Endothelial cell of umbilical vein (primary cell): ENCODE measurements around the gene LIN7C. TPM values are rescaled to one million over a fixed set of nuclear protein-coding genes. Genes with fewer than 3 reads are reported as not detected.

Source experiments
- BruUV-seq: library from RNA; stranded (reverse); fragments of 400-500 nt; replicated peaks from 2 replicates; lab custom pipeline; 2021; lab: Mats Ljungman, UMichigan
- CTCF ChIA-PET: fragments of 300-600, 350-600 bp; sonication (Branson Sonifier 250); formaldehyde crosslinking; loops from one replicate; lab custom pipeline; 2021; ENCODE audit warnings: antibody characterized with exemption, inconsistent platforms; lab: Charles Lee
- POLR2A ChIA-PET: fragments of 300-600, 350-600 bp; sonication (Branson Sonifier 250); formaldehyde crosslinking; loops from one replicate; lab custom pipeline; 2021; ENCODE audit warnings: antibody characterized with exemption, inconsistent platforms; lab: Charles Lee
- DNase-seq: peaks from one replicate; pipeline ENCODE4 v3.0.0-alpha.2; 2011; ENCODE audit warnings: low read depth, low spot score
- FAIRE-seq: peaks from 2 replicates; lab custom pipeline; 2011; peaks lifted over from hg19 to GRCh38; lab: Jason Lieb, UNC
- H2AFZ ChIP-seq: 2 replicates; pipeline ENCODE4 v1.6.0; 2012; ENCODE audit warnings: low read depth, low read length, control low read depth, inconsistent platforms
- H3K27ac ChIP-seq: 2 replicates; pipeline ENCODE4 v1.5.1; 2011; ENCODE audit warnings: low read depth, mild to moderate bottlenecking, control low read depth, low read length, moderate library complexity; ENCODE audit not compliant: insufficient read depth
- H3K27me3 ChIP-seq, 2 experiments: 2 replicates each; pipeline versions ENCODE4 v1.6.0 to v1.6.1; 2011; ENCODE audit warnings: low read length in 2 of 2, mixed read lengths in 1 of 2; ENCODE audit not compliant: control insufficient read depth in 2 of 2, insufficient read depth in 2 of 2
- H3K36me3 ChIP-seq, 2 experiments: 2 replicates in 1 of 2; 3 replicates in 1 of 2; pipeline ENCODE4 v1.5.1; 2011; ENCODE audit warnings: low read length in 2 of 2, mild to moderate bottlenecking in 1 of 2, moderate library complexity in 1 of 2; ENCODE audit not compliant: control insufficient read depth in 2 of 2, insufficient read depth in 2 of 2; ENCODE audit errors: extremely low read depth in 1 of 2
- H3K4me1 ChIP-seq: 3 replicates; pipeline ENCODE4 v1.5.1; 2011; ENCODE audit warnings: mild to moderate bottlenecking, low read length; ENCODE audit not compliant: control insufficient read depth, insufficient read depth; ENCODE audit errors: extremely low read depth
- H3K4me2 ChIP-seq: 2 replicates; pipeline ENCODE4 v1.6.1; 2011; ENCODE audit warnings: low read length, control low read depth, mixed read lengths; ENCODE audit not compliant: insufficient read depth
- H3K4me3 ChIP-seq, 3 experiments: fragments of 200-600 bp in 1 of 3; sonication (generic), shearing (Covaris generic) in 1 of 3; replicated peaks in 1 of 3; 2 replicates each; pipeline ENCODE4 v1.5.1; 2011 to 2016; ENCODE audit warnings: control low read depth in 3 of 3, low read length in 3 of 3, mild to moderate bottlenecking in 2 of 3, inconsistent platforms in 1 of 3, low read depth in 1 of 3, moderate library complexity in 1 of 3; ENCODE audit not compliant: insufficient read depth in 1 of 3
- H3K79me2 ChIP-seq: 2 replicates; pipeline ENCODE4 v1.6.0; 2012; ENCODE audit warnings: low read length, inconsistent platforms; ENCODE audit not compliant: control insufficient read depth, insufficient read depth
- H3K9ac ChIP-seq: replicated peaks from 2 replicates; pipeline ENCODE3; 2011; ENCODE audit warnings: low read length, control low read depth; ENCODE audit not compliant: insufficient read depth; ENCODE audit errors: extremely low read depth
- H3K9me1 ChIP-seq: replicated peaks from 3 replicates; pipeline ENCODE4 v1.6.0; 2011; ENCODE audit warnings: mild to moderate bottlenecking, low read length; ENCODE audit not compliant: control insufficient read depth, insufficient read depth; ENCODE audit errors: extremely low read depth
- H3K9me3 ChIP-seq: replicated peaks from 2 replicates; pipeline ENCODE4 v1.5.1; 2012; ENCODE audit warnings: low read length, inconsistent platforms; ENCODE audit not compliant: control insufficient read depth, insufficient read depth
- H4K20me1 ChIP-seq: replicated peaks from 2 replicates; pipeline ENCODE3; 2011; ENCODE audit warnings: mild to moderate bottlenecking, low read length; ENCODE audit not compliant: control insufficient read depth, insufficient read depth; ENCODE audit errors: extremely low read depth
- CTCF ChIP-seq, 2 donors: IDR thresholded peaks; 1 replicate in 1 of 2; 2 replicates in 1 of 2; pipeline ENCODE4 v1.5.1; 2011; ENCODE audit warnings: low read length in 2 of 2, mild to moderate bottlenecking in 2 of 2, moderate library complexity in 2 of 2, control low read depth in 1 of 2, inconsistent platforms in 1 of 2, low read depth in 1 of 2; ENCODE audit not compliant: insufficient read depth in 1 of 2; ENCODE audit errors: extremely low read depth in 1 of 2
- EZH2 ChIP-seq: IDR thresholded peaks from 2 replicates; pipeline ENCODE4 v1.6.1; 2012; ENCODE audit warnings: borderline replicate concordance, low read depth, mild to moderate bottlenecking, moderate library complexity, low read length, inconsistent platforms; ENCODE audit not compliant: severe bottlenecking
- FOS ChIP-seq: IDR thresholded peaks from 2 replicates; pipeline ENCODE4 v1.6.1; 2011; ENCODE audit warnings: mild to moderate bottlenecking, low read length, moderate library complexity, borderline replicate concordance; ENCODE audit not compliant: insufficient read depth
- GATA2 ChIP-seq: IDR thresholded peaks from 2 replicates; pipeline ENCODE4 v1.7.0; 2011; ENCODE audit warnings: low read depth, mild to moderate bottlenecking, moderate library complexity, mixed read lengths, low read length; ENCODE audit not compliant: insufficient read length, insufficient read depth
- JUN ChIP-seq: IDR thresholded peaks from 2 replicates; pipeline ENCODE4 v1.6.1; 2011; ENCODE audit warnings: borderline replicate concordance, low read depth; ENCODE audit not compliant: insufficient read length, insufficient read depth
- MAX ChIP-seq: IDR thresholded peaks from 2 replicates; pipeline ENCODE4 v1.6.1; 2011; ENCODE audit not compliant: insufficient read depth, insufficient read length
- MYC ChIP-seq: IDR thresholded peaks from one replicate; pipeline ENCODE4 v1.6.1; 2011; ENCODE audit warnings: mild to moderate bottlenecking, low read depth, low read length
- POLR2A ChIP-seq: IDR thresholded peaks from 2 replicates; pipeline ENCODE4 v1.6.1; 2012; ENCODE audit warnings: low read depth, mild to moderate bottlenecking, control low read depth, low read length
- POLR2AphosphoS5 ChIP-seq: IDR thresholded peaks from 2 replicates; pipeline ENCODE4 v1.6.1; 2012; ENCODE audit warnings: low read depth, mild to moderate bottlenecking, control low read depth, low read length, moderate library complexity; ENCODE audit not compliant: insufficient read depth
- dilution Hi-C: fragments of 300-500 bp; cut with MboI; formaldehyde crosslinking; loops from one replicate; pipeline ENCODE4 v1.15.0; 2019; ENCODE audit warnings: low sequenced_read_pairs; ENCODE audit not compliant: extremely low pct_ligation_motif_present
- intact Hi-C: fragments of 100-400 bp; cut with micrococcal nuclease; formaldehyde crosslinking; loops from one replicate; pipeline ENCODE4 v1.10.0; 2022
- polyA plus RNA-seq, 4 experiments: library from polyadenylated mRNA; depleted of rRNA in 3 of 4; stranded (reverse) in 3 of 4; unstranded in 1 of 4; fragments of >200 nt; gene quantifications; 2 replicates each; pipeline versions ENCODE4 v1.2.1 to v1.2.3, GENCODE V29; 2011 to 2012; ENCODE audit warnings: missing spikeins in 1 of 4
- total RNA-seq: library from RNA; stranded (reverse); gene quantifications from 2 replicates; pipeline ENCODE4 v1.2.3, GENCODE V29; 2021

Gene LIN7C
- total and polyA plus RNA-seq, 2 donors (not counting 3 experiments of a cell fraction or from before 2014, with no cell fraction given) = 7.1 to 24.9 TPM

GRCh38 chr11:27481992-27482391 lies 24.6 kb downstream of the LIN7C start:
- dilution Hi-C loops = loop anchor here (25.0 kb wide), 1 partner anchor 295 kb away; no protein-coding TSS in a partner anchor
- Histone ChIP-seq H3K9me3 (no peaks in the 10 kb centered on the region), H3K9ac (no peak overlapping the region), H3K27me3 (no peaks in the 10 kb centered on the region), H4K20me1 (no peaks in the 10 kb centered on the region), H3K9me1 (no peaks in the 10 kb centered on the region), H3K4me3 (no peak overlapping the region), H3K36me3 (no peaks in the 10 kb centered on the region), H3K4me1 (no peaks in the 10 kb centered on the region), H2AFZ (no peak overlapping the region), H3K27ac (no peak overlapping the region), H3K4me2 (no peak overlapping the region), H3K79me2 (no peaks in the 10 kb centered on the region)
- intact Hi-C loops = no loop called here
- no peak for FAIRE-seq
- ChIA-PET POLR2A (no interaction called here), CTCF (interaction anchor here (0.9 to 8.5 kb wide), 2 partner anchors 15 to 297 kb away, joined by 3 to 367 read pairs; no protein-coding TSS in a partner anchor)
- BruUV-seq = no TSS peak
- TF ChIP-seq CTCF (IDR thresholded peaks at IDR 0.05; ENCODE audit: extremely low read depth in 1 of 2, insufficient read depth in 1 of 2, low read depth in 1 of 2, low read length in 2 of 2) (no peak), MYC (no peak), MAX (no peak), FOS (no peak), EZH2 (no peak), GATA2 (no peak), POLR2A (no peak), JUN (no peak), POLR2AphosphoS5 (no peak)
- no peak for DNase-seq
